ENCODE data around the gene SRPX. TPM values are rescaled to one million over a fixed set of nuclear protein-coding genes. Genes with fewer than 3 reads are reported as not detected.

The SRPX gene
- 357 and 381 TPM in 2 replicates for total RNA-seq (2014; rRNA removed; shearing (Covaris generic))

DNA sequence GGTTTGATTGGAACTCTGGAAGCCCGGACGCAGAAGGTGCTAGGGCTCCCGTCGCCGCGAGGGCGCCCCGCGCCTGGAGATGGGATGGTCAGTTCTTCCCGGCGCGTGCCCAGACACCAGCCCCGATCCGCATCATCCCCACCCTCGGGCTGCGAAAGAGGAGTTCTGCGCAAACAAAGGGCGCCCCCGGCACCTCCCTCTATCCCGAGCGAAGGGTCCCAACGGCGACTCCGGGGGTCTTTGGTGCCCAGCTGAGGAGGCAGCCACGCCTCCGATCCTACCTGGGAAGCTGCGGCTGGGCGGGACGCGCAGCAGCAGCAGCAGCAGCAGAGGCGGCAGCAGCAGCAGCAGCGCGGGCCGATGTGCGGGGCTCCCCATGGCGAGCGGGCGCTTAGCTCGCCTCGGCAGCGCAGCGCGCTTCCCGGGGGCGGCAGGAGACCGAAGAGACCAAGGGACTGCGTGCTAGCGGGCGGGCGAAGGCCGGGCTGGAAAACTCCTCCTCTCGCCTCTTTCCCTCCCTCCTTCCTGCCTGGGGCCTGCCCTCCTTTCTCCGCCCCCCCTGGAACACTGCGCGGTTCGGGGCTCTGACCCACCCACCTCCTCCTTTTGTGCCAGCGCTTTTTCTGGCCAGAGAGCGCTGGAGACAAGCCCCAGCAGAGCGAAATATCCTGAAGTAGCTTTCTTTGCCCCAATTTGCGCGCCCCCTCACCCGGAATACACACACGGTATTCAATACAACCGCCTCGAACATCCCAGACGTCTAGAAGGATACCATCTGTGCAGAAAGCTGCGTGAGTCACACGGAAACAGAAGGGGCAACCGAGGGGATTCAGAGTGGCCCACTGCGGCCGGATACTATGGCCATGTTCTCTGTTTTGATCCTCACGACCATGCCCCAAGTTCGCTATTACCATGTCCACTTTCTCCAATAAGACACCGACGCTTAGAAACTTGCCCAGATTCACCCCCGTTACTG is at the start of gene SRPX:
Gene SRPX (minus strand): TSS at position 457 of the 976 bp plus-strand sequence. CDS start 79 bp downstream, at position 378.
- peak; percentile 78 for DNase-seq (ENCODE audit: low read depth)

DNA sequence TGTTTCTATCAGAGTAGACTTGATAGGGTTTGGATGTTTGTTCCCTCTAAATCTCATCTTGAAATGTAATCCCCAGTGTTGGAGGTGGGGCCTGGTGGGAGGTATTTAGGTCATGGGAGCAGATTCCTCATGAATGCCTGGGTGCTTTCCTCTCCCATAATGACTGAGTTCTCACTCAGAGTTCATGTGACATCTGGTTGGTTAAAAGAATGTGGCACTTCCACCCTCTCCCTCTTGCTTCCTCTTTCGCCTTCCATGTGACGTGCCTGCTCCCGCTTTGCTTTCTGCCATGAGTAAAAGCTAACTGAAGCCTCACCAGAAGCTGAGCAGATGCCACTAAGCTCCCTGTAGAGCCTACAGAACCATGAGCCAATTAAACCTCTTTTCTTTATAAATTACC is 47.3 kb upstream of the SRPX start:
- DNase-seq (ENCODE audit: low read depth) = no peak

DNA sequence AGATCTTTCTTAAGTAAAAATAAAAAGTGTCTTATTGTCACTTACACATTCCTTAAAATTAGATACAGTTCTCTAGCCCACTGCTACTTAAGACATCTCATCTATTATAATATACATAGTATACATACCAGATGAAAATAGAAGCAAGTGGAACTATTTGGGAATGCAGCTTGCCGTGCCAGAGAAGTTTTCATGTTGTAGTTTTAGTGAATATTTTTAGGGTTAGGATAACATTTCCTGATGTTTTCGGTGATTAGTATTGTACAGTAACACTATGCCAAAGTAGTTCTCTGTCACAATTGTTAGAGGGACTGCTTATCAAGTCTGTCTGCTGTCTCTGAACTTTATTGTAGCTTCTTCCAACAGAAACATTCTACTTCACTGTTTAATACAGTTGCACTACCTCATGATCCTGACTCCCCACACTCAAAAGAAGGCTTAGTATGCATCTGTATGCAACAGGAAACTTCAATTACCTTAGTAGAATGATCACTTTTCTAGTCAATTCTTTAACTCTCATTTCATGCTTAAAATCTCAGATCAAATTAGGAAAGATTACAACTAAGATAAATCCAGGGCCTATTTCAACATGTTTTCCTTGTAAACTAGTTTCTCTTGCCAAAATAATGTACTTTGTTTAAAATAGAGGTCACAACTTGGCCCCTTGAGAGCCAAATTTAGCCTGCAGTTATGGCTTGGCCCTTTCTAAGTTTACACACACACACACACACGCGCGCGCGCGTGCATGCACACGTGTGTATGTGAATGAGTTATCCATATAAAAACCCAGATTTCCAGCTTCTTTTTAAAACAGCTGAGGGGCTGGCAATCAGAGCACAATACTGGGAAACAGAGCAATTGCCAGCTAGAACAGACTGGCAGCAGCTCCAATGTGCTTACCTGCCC is 42.3 kb upstream of the SRPX start:
- no peak for DNase-seq (ENCODE audit: low read depth)

DNA sequence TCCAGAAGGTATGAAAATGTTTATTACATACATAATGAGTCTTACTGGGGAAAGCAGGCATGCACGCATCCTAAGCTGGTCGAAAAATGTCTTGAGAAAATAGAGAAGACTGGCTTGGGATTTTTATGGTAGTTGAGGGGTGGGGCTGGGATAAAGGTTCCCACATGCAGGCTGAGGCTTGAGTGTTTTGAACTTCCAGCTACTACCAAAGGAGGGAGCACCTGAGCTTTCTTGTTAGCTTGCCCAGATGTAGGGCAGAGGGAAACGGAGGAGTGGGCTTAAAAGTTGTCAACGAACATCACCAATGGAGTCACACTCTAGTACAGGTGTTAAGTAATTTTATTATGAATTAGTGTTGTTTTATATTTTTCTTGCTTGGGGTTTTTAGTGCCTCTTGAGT is 39.6 kb upstream of the SRPX start:
- peak; percentile 65 for DNase-seq (ENCODE audit: low read depth)

DNA sequence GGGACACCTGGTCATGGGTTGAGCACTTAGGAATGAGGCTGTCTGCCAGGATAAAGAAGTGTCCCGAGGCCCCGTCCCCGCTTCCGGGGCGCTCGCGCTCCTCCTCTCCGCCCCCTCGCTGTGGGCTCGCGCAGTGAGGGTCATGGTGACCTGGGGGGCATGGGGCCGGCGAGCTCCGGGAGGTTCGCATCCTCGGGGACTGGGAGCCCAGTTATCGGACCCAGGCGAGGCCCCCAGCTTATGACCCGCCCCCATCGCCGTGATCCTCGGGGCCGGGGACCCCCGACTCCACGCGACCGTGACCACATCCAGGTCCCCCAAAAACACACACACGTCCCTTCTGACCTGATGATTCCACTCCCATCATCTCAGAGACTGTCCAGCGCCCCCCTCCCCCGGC is 35.3 kb upstream of the SRPX start:
- no peak for DNase-seq (ENCODE audit: low read depth)

DNA sequence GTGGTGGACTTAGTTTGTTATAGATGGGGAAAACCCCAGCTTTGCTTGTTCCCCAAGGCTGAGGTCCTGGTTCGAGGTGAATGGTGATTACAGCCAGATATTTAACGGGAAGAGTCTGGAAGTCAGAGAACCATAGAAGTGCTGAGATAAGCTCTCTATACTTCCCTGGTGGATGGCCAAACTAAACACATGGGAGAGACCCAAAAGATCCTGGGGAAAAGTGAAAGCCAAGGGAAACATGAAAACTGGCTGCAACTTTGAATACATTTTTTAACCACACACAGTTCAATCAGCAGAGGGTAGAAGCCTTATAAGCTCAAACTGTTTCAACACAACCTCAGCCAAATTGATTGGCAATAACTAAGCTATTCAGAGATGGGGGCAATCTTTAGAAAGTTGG is 29.3 kb upstream of the SRPX start:
- DNase-seq (ENCODE audit: low read depth) = no peak

DNA sequence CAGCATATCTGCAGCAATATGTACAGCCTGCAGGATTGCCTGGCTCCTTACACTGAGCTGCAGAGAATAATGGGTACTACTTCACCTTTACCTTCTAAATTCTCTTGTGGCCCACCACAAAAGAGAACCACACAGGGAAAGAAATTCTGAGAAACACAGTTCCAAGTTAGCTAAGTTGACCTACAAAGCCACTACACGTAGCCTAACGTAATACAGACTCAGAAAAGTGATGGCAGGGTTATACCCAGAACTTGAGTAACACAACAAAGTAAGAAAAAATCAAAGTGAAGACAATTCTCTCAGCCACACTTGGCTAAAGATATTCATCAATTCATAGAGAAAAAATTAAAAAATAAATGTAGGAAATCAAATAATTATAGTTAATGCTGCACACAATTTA is 26.4 kb upstream of the SRPX start:
- no peak for DNase-seq (ENCODE audit: low read depth)

GRCh38 chrX:38240541-38240940 is 19.9 kb upstream of the SRPX start:
- DNase-seq (ENCODE audit: low read depth) = no peak

DNA sequence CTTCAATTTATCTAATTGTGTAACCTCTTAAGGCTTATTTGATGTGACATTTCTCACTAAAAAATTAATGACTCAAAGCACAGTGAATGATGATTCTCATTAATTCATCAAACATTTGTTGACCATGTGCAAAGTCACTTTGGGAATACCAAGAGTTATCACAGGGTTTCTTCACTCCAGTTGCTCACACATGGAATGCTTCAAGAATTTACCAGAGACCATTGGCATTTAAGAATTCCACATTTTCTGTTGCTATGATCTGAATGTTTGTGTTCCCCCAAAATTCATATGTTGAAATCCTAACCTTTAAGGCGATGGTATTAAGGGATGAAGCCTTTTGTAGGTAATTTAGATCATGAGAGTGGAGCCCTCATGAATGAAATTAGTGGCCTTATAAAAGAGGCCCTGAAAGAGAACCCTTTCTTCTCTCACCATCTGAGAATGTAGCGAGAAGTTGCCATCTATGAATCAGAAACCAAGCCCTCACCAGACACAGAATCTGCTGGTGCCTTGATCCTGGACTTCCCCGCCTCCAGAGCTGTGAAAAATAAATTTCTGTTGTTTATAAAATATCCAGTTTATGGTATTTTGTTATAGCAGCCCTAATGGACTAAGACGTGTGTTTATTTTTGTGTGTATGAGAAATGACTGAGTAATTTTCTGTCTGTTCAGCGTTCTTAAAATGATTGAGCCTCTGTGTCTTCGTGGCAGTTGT is 16.4 kb upstream of the SRPX start:
- DNase-seq (ENCODE audit: low read depth) = no peak

- DNase-seq (ENCODE audit: low read depth) = peak; percentile 94
These were observed 13.4 kb upstream of the SRPX start for GRCh38 chrX:38233891-38234667.

DNA sequence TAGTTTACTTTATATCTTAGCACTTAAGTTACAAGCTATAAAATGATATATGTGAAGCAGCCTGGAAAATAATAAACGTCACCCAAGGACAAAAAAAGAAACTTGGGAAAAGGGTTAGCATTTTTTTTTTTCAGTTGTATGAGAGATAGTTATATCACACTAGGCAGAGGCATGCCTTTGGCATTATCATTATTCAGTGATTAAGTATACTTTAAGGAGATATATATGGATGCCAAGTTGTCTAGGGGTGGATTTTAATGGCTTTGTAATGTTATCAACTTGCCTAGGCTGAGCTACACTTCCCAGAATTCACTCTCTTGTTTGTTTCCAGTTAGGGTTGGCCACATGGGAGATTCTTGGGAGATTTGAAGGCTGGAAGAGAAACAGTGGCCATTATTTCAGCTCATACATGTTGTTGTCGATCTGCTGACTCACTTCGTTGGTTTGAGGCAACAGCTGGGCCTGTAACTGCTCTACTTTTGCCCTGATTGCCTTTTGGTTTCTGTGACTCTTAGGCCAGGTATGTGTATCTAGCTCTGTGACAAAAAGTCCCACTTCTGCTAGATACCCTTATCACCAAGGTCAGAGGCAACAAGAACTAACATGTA is 11.5 kb upstream of the SRPX start:
- DNase-seq (ENCODE audit: low read depth) = peak; percentile 78

GRCh38 chrX:38225093-38225492 is 4.4 kb upstream of the SRPX start:
- DNase-seq (ENCODE audit: low read depth) = peak; percentile 31

- no peak for DNase-seq (ENCODE audit: low read depth)
These were observed 3.5 kb upstream of the SRPX start for GRCh38 chrX:38224160-38224559.

GRCh38 chrX:38221391-38221929 is 789 bp upstream of the SRPX start:
- peak; percentile 54 for DNase-seq (ENCODE audit: low read depth)

- peak; percentile 91 for DNase-seq (ENCODE audit: low read depth)
These were observed 652 bp downstream of the SRPX start for GRCh38 chrX:38220024-38220414.

GRCh38 chrX:38216642-38217041 is 4.0 kb downstream of the SRPX start:
- no peak for DNase-seq (ENCODE audit: low read depth)

GRCh38 chrX:38214551-38215531 is 5.8 kb downstream of the SRPX start:
- peak; percentile 93 for DNase-seq (ENCODE audit: low read depth)

DNA sequence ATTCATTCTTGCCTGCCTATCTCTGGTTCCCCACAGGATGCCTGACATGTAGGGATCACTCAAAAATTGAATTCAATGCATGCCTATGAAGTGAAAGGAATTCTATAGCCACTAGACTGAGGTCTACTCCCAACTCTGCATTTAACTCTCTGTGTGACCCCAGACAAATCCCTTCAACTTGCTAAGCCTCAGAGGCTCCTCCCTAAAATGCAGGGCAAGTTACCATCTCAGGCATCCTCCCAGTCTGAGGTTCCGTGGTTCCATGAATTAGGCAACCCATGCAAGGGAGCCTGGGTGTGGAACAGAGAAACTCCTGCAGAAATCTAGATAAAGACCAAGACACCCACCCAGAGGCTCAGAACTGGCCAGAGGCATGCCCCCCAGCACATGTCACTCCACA is 6.6 kb downstream of the SRPX start:
- no peak for DNase-seq (ENCODE audit: low read depth)
